Nephron progenitor cell (in vitro differentiated cells): ENCODE measurements around the gene ANP32B.

ENCODE experiments used
- DNase-seq: peaks from one replicate; pipeline ENCODE4 v3.0.0; 2021
- H3K27ac Mint-ChIP-seq: 2 replicates; pipeline ENCODE4 v1.8.0; 2021; ENCODE audit warnings: mild to moderate bottlenecking, moderate library complexity, mixed read lengths
- H3K27me3 Mint-ChIP-seq: 2 replicates; pipeline ENCODE4 v1.8.0; 2021; ENCODE audit warnings: mild to moderate bottlenecking, low read depth, mixed read lengths; ENCODE audit not compliant: poor library complexity
- H3K36me3 Mint-ChIP-seq: 2 replicates; pipeline ENCODE4 v1.8.0; 2021; ENCODE audit warnings: low read depth, mixed read lengths
- H3K4me1 Mint-ChIP-seq: 2 replicates; pipeline ENCODE4 v1.8.0; 2021; ENCODE audit warnings: mixed read lengths
- H3K4me3 Mint-ChIP-seq: 2 replicates; pipeline ENCODE4 v1.8.0; 2021; ENCODE audit warnings: mild to moderate bottlenecking, moderate library complexity, mixed read lengths
- H3K9me3 Mint-ChIP-seq: 2 replicates; pipeline ENCODE4 v1.8.0; 2021; ENCODE audit warnings: mild to moderate bottlenecking, moderate library complexity, mixed read lengths
- TF ChIP-seq, protein P1 (sequence below): fragments of 200-600 bp; sonication (generic); IDR thresholded peaks from 2 replicates; pipeline ENCODE4 v1.5.0; 2021; ENCODE audit warnings: antibody characterized with exemption

The ANP32B gene

GRCh38 chr9:98056269-98057137, 73.4 kb downstream of the ANP32B start, which contains the start of gene NANS:
TSS of gene NANS (plus strand) at chr9:98056732. CDS start at chr9:98056809, 77 bp downstream.
- Mint-ChIP-seq H3K36me3 (peaks cover 7% of the 10 kb centered on the region), H3K4me1 (peaks cover 12% of the 10 kb centered on the region), H3K27me3 (peaks cover 21% of the 10 kb centered on the region), H3K27ac (peak within 1 kb of the TSS; percentile 98), H3K9me3 (no peaks in the 10 kb centered on the region), H3K4me3 (peak within 1 kb of the TSS; percentile 97)
- TF ChIP-seq, protein P1, sequence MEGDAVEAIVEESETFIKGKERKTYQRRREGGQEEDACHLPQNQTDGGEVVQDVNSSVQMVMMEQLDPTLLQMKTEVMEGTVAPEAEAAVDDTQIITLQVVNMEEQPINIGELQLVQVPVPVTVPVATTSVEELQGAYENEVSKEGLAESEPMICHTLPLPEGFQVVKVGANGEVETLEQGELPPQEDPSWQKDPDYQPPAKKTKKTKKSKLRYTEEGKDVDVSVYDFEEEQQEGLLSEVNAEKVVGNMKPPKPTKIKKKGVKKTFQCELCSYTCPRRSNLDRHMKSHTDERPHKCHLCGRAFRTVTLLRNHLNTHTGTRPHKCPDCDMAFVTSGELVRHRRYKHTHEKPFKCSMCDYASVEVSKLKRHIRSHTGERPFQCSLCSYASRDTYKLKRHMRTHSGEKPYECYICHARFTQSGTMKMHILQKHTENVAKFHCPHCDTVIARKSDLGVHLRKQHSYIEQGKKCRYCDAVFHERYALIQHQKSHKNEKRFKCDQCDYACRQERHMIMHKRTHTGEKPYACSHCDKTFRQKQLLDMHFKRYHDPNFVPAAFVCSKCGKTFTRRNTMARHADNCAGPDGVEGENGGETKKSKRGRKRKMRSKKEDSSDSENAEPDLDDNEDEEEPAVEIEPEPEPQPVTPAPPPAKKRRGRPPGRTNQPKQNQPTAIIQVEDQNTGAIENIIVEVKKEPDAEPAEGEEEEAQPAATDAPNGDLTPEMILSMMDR = no peak
- peak; percentile 93 for DNase-seq

GRCh38 chr9:98057138-98057799, 74.1 kb downstream of the ANP32B start:
- Mint-ChIP-seq H3K27ac (peak overlapping the region; percentile 98), H3K4me1 (peaks cover 12% of the 10 kb centered on the region), H3K36me3 (peaks cover 13% of the 10 kb centered on the region), H3K27me3 (peaks cover 14% of the 10 kb centered on the region), H3K9me3 (no peaks in the 10 kb centered on the region), H3K4me3 (peak overlapping the region; percentile 97)
- no peak for DNase-seq
- TF ChIP-seq, protein P1 = no peak

DNA sequence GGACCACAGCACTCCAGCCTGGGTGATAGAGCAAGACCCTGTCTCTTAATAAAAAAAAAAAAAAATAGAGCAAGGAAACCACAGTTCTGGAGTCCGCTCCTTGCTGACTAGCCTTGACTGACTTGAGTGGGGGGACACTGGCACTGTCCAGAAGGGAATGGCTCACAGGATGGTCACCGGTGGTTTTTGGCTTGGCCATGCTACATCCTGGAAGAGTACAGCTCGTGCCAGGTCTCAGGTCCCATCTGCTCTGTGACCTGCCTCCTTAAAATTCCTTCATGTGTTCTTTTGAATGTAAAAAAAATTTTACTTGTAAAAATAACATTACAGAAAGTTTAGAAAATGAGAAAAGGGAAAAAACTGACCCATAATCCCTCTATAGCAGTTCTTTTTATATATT, 79.0 kb downstream of the ANP32B start:
- TF ChIP-seq, protein P1 = no peak
- no peak for DNase-seq
- Mint-ChIP-seq H3K4me1 (peaks cover 5% of the 10 kb centered on the region), H3K27ac (no peak overlapping the region), H3K9me3 (no peaks in the 10 kb centered on the region), H3K4me3 (no peak overlapping the region), H3K36me3 (peaks cover 50% of the 10 kb centered on the region), H3K27me3 (peaks cover 4% of the 10 kb centered on the region)

DNA sequence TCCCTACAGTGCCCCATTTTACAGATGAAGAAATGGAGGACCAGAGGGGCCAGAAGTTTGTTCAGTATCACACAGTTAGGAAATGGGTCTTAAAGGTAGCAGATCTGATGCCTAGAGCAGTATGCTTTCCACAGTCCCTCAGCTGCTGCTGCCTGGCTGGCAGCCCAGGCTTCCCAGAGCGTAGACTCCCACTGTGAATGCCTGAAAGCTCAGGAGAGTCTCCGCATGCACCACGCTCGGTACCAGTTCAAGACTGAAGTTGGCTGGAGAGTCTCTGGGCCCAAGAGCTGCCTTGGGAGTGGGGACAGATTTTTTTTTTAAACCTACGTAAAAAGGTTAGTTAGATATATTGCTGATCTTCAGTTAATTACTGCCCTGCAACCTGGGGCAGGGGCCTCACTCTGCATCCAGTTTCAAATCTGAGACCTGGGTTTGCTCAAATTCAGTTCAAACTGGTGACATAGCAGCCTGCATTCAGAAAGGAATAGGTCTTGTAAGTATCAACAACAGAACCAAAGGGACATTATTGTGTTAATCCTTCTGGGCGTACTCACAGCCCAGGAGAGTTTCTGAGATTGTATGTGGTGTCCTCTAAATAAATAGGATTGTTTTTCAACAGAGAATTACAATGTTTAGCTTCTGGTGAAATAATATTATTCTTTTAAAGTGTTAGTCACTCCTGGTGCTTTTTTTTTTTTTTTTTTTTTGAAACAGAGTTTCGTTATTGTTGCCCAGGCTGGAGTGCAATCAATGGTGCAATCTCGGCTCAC, 81.7 kb downstream of the ANP32B start:
- Mint-ChIP-seq H3K9me3 (no peaks in the 10 kb centered on the region), H3K36me3 (peaks cover 50% of the 10 kb centered on the region), H3K4me3 (no peak overlapping the region), H3K4me1 (no peaks in the 10 kb centered on the region), H3K27me3 (peaks cover 4% of the 10 kb centered on the region), H3K27ac (no peak overlapping the region)
- TF ChIP-seq, protein P1 = no peak
- no peak for DNase-seq
